Measurements from ENCODE around the gene INPP4B. TPM values are rescaled to one million over a fixed set of nuclear protein-coding genes. Genes with fewer than 3 reads are reported as not detected.

The INPP4B gene
- total and polyA plus RNA-seq, 2 donors (not counting 1 experiment from before 2014, with no cell fraction given), result 0.03 TPM; not detected in 1

DNA sequence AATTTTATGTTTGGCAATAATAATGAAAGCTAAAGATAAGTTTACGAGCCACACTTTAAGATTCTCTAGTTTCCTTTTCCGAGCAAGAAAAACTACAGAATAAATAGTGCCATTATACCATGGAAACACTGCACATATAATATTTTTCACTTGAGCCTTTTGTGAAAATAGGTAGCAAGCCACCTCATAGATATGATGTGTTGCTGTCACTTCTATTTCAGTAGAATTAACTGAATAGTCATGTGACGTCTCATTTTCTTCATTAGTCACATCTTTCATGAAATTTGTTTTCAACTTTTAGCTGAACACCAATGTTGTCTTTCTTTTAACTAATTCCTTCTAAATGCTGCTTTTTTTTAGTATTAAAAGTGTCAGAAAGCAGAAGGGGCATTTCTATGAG, 574.3 kb downstream of the INPP4B start:
- intact Hi-C loops (cut with micrococcal nuclease), result no loop called here
- Mint-ChIP-seq H3K4me3 (no peak overlapping the region), H3K27me3 (no peaks in the 10 kb centered on the region), H3K4me1 (no peaks in the 10 kb centered on the region), H3K9me3 (ENCODE audit: insufficient read depth) (no peaks in the 10 kb centered on the region), H3K27ac (no peak overlapping the region)
- H4K20me1 ChIP-seq (ENCODE audit: control insufficient read depth, insufficient read depth, low read length, poor library complexity, severe bottlenecking), result no peaks in the 10 kb centered on the region
- no peaks in the 10 kb centered on the region for H3K9me3 ChIP-seq (ENCODE audit: control extremely low read depth in 1 of 3, control insufficient read depth in 2 of 3, insufficient read depth in 1 of 3, low read length in 2 of 3)
- H3K36me3 ChIP-seq (replicated peaks in 1 of 2; ENCODE audit: control extremely low read depth in 1 of 2, control insufficient read depth in 1 of 2, extremely low read depth in 1 of 2, insufficient read depth in 2 of 2, low read length in 1 of 2), result no peaks in the 10 kb centered on the region
- WGBS (ENCODE audit: insufficient coverage), result no CpG with 5 or more reads among the region's 3 CpGs
- no peak overlapping the region for H3K27ac ChIP-seq (ENCODE audit: low read length in 2 of 2)
- POLR2A ChIA-PET, result no interaction called here
- no peaks in the 10 kb centered on the region for H3K4me1 ChIP-seq (ENCODE audit: control insufficient read depth in 2 of 2, insufficient read depth in 2 of 2, low read length in 2 of 2)
- no peak overlapping the region for H3K4me2 ChIP-seq (replicated peaks; ENCODE audit: low read depth, low read length, poor library complexity, severe bottlenecking)
- CTCF ChIA-PET, result no interaction called here
- TF ChIP-seq, protein P1, sequence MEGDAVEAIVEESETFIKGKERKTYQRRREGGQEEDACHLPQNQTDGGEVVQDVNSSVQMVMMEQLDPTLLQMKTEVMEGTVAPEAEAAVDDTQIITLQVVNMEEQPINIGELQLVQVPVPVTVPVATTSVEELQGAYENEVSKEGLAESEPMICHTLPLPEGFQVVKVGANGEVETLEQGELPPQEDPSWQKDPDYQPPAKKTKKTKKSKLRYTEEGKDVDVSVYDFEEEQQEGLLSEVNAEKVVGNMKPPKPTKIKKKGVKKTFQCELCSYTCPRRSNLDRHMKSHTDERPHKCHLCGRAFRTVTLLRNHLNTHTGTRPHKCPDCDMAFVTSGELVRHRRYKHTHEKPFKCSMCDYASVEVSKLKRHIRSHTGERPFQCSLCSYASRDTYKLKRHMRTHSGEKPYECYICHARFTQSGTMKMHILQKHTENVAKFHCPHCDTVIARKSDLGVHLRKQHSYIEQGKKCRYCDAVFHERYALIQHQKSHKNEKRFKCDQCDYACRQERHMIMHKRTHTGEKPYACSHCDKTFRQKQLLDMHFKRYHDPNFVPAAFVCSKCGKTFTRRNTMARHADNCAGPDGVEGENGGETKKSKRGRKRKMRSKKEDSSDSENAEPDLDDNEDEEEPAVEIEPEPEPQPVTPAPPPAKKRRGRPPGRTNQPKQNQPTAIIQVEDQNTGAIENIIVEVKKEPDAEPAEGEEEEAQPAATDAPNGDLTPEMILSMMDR (IDR thresholded peaks at IDR 0.05), result no peak
- no peak for TF ChIP-seq EZH2 (IDR thresholded peaks at IDR 0.05; ENCODE audit: borderline replicate concordance, insufficient read depth, low read depth, low read length, poor library complexity, severe bottlenecking)
- ATAC-seq (ENCODE audit: low read depth), result no peak
- no peak for DNase-seq
- H3K79me2 ChIP-seq (ENCODE audit: control insufficient read depth, insufficient read depth, low read length), result no peaks in the 10 kb centered on the region
- no peak overlapping the region for H3K4me3 ChIP-seq (ENCODE audit: control extremely low read depth in 1 of 5, extremely low read depth in 1 of 5, insufficient read depth in 1 of 5, low read depth in 2 of 5, low read length in 4 of 5)
- no peaks in the 10 kb centered on the region for H3K27me3 ChIP-seq (replicated peaks in 1 of 4; ENCODE audit: control extremely low read depth in 1 of 4, control insufficient read depth in 3 of 4, insufficient read depth in 4 of 4, low read length in 3 of 4)
- no peak overlapping the region for H3K9ac ChIP-seq (ENCODE audit: low read length)
- H2AFZ ChIP-seq (ENCODE audit: insufficient read depth, low read depth, low read length, poor library complexity, severe bottlenecking), result no peak overlapping the region

DNA sequence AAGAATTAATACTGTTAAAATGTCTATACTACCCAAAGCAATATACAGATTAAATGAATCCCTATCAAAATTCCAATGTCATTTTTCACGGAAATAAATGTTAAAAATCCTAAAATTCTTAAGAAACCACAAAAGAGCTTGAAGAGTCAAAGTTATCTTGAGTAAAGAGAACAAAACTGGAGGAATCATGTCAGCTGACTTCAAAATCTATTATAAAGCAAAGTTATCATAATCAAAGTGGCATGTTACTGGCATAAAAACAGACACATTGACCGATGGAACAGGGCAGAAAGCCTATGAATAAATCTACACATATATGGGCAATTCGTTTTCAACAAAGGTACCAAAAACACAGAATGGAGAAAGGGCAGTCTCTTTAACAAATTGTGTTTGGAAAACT, 579.0 kb downstream of the INPP4B start:
- ChIA-PET CTCF (no interaction called here), POLR2A (no interaction called here)
- DNase-seq (no peak), ATAC-seq (ENCODE audit: low read depth) (no peak)
- H3K9ac ChIP-seq (ENCODE audit: low read length), result no peak overlapping the region
- Mint-ChIP-seq H3K27ac (no peak overlapping the region), H3K4me1 (no peaks in the 10 kb centered on the region), H3K4me3 (no peak overlapping the region), H3K27me3 (no peaks in the 10 kb centered on the region), H3K9me3 (ENCODE audit: insufficient read depth) (no peaks in the 10 kb centered on the region)
- H2AFZ ChIP-seq (ENCODE audit: insufficient read depth, low read depth, low read length, poor library complexity, severe bottlenecking), result no peak overlapping the region
- H3K4me3 ChIP-seq (ENCODE audit: control extremely low read depth in 1 of 5, extremely low read depth in 1 of 5, insufficient read depth in 1 of 5, low read depth in 2 of 5, low read length in 4 of 5), result no peak overlapping the region
- WGBS (ENCODE audit: insufficient coverage), result no CpG with 5 or more reads among the region's 3 CpGs
- no peaks in the 10 kb centered on the region for H3K4me1 ChIP-seq (ENCODE audit: control insufficient read depth in 2 of 2, insufficient read depth in 2 of 2, low read length in 2 of 2)
- no peak for TF ChIP-seq EZH2 (IDR thresholded peaks at IDR 0.05; ENCODE audit: borderline replicate concordance, insufficient read depth, low read depth, low read length, poor library complexity, severe bottlenecking)
- TF ChIP-seq, protein P1 (IDR thresholded peaks at IDR 0.05), result no peak
- intact Hi-C loops (cut with micrococcal nuclease), result no loop called here
- no peaks in the 10 kb centered on the region for H3K36me3 ChIP-seq (replicated peaks in 1 of 2; ENCODE audit: control extremely low read depth in 1 of 2, control insufficient read depth in 1 of 2, extremely low read depth in 1 of 2, insufficient read depth in 2 of 2, low read length in 1 of 2)
- no peaks in the 10 kb centered on the region for H3K9me3 ChIP-seq (ENCODE audit: control extremely low read depth in 1 of 3, control insufficient read depth in 2 of 3, insufficient read depth in 1 of 3, low read length in 2 of 3)
- no peaks in the 10 kb centered on the region for H3K79me2 ChIP-seq (ENCODE audit: control insufficient read depth, insufficient read depth, low read length)
- H3K27ac ChIP-seq (ENCODE audit: low read length in 2 of 2), result no peak overlapping the region
- H3K4me2 ChIP-seq (replicated peaks; ENCODE audit: low read depth, low read length, poor library complexity, severe bottlenecking), result no peak overlapping the region
- no peaks in the 10 kb centered on the region for H3K27me3 ChIP-seq (replicated peaks in 1 of 4; ENCODE audit: control extremely low read depth in 1 of 4, control insufficient read depth in 3 of 4, insufficient read depth in 4 of 4, low read length in 3 of 4)
- no peaks in the 10 kb centered on the region for H4K20me1 ChIP-seq (ENCODE audit: control insufficient read depth, insufficient read depth, low read length, poor library complexity, severe bottlenecking)

All from B cell (primary cell).